NCI-H128 (cell line): ENCODE results near the gene LMOD3.

Experiments used
- DNase-seq: peaks from one replicate; lab custom pipeline; 2025; ENCODE audit not compliant: unreplicated experiment; lab: John Stamatoyannopoulos, UW

LMOD3 gene

GRCh38 chr3:69094467-69095205, 27.8 kb downstream of the LMOD3 start:
- no peak for DNase-seq

GRCh38 chr3:69092030-69092516, 30.3 kb downstream of the LMOD3 start:
- no peak for DNase-seq

GRCh38 chr3:69091389-69092029, 30.9 kb downstream of the LMOD3 start:
- no peak for DNase-seq

- no peak for DNase-seq
These were observed 32.4 kb downstream of the LMOD3 start for GRCh38 chr3:69090021-69090420.

GRCh38 chr3:69088063-69088462, 34.3 kb downstream of the LMOD3 start:
- DNase-seq, result no peak

GRCh38 chr3:69087030-69087791, 35.2 kb downstream of the LMOD3 start:
- no peak for DNase-seq

- peak; percentile 23 for DNase-seq
These were observed 36.3 kb downstream of the LMOD3 start for GRCh38 chr3:69085833-69086722.

GRCh38 chr3:69085168-69085832, 37.1 kb downstream of the LMOD3 start:
- DNase-seq, result no peak

GRCh38 chr3:69084326-69085167, 37.8 kb downstream of the LMOD3 start, which contains the start of gene ARL6IP5:
Gene ARL6IP5, plus strand, starts transcription at chr3:69084937. Its CDS starts 111 bp downstream, at chr3:69085048.
- DNase-seq, result peak; percentile 55

- no peak for DNase-seq
These were observed 39.6 kb downstream of the LMOD3 start for GRCh38 chr3:69082805-69083204.

GRCh38 chr3:69082361-69082760, 40.0 kb downstream of the LMOD3 start:
- DNase-seq, result no peak

- DNase-seq, result no peak
These were observed 40.7 kb downstream of the LMOD3 start for GRCh38 chr3:69081583-69082262.

- peak; percentile 58 for DNase-seq
These were observed 42.0 kb downstream of the LMOD3 start, which contains the start of gene UBA3 for GRCh38 chr3:69080233-69080920. Gene UBA3, minus strand, starts transcription at chr3:69080365. Its CDS starts 12 bp downstream, at chr3:69080353.

- DNase-seq, result no peak
These were observed 42.9 kb downstream of the LMOD3 start for GRCh38 chr3:69079269-69080159.

GRCh38 chr3:69072928-69073327, 49.5 kb downstream of the LMOD3 start:
- no peak for DNase-seq

GRCh38 chr3:69066121-69066520, 56.3 kb downstream of the LMOD3 start:
- no peak for DNase-seq
